K562 (cell line): ENCODE data around the gene FBXL12. TPM values are rescaled to one million over a fixed set of nuclear protein-coding genes. Genes with fewer than 3 reads are reported as not detected.

Experiments used
- ATAC-seq: fragments of 200-7000 bp; cut with Tn5 transposase; 3 replicates; pipeline ENCODE4 v1.9.1; 2020; ENCODE audit warnings: moderate library complexity
- BruUV-seq: library from RNA; stranded (reverse); fragments of 400-500 nt; replicated peaks from 2 replicates; lab custom pipeline; 2021; lab: Mats Ljungman, UMichigan
- CTCF ChIA-PET: fragments of 300-600 bp; formaldehyde crosslinking; extraction: SDS; loops from one replicate; lab custom pipeline; 2021; ENCODE audit warnings: low intra/inter-chr PET ratio; lab: Yijun Ruan, JAX
- POLR2A ChIA-PET: fragments of 300-600, 350-650 bp; sonication (Branson Sonifier 250); formaldehyde crosslinking; extraction: SDS; loops from one replicate; lab custom pipeline; 2021; ENCODE audit warnings: antibody characterized with exemption, inconsistent platforms; lab: Yijun Ruan, JAX
- DNase-seq, 4 experiments: peaks; one replicate each; pipeline versions ENCODE4 v3.0.0 to v3.0.0-alpha.2; 2011 to 2018; ENCODE audit warnings: low spot score in 3 of 4, mixed read lengths in 3 of 4; ENCODE audit errors: extremely low read depth in 1 of 4
- FAIRE-seq: peaks from 2 replicates; lab custom pipeline; 2011; peaks lifted over from hg19 to GRCh38; lab: Jason Lieb, UNC
- H2AFZ ChIP-seq: 2 replicates; pipeline ENCODE4 v1.6.0; 2011; ENCODE audit warnings: low read depth, low read length, control low read depth, inconsistent platforms
- H3K27ac ChIP-seq: fragments of 200-600 bp; 3 replicates; pipeline ENCODE4 v1.8.0; 2011; ENCODE audit warnings: low read depth, mild to moderate bottlenecking, control low read depth, inconsistent platforms, low read length, moderate library complexity, mixed read lengths; ENCODE audit errors: extremely low read depth
- H3K27me3 ChIP-seq, 2 experiments: fragments of 300-600 bp in 1 of 2; 2 replicates in 1 of 2; 3 replicates in 1 of 2; pipeline versions ENCODE4 v1.6.0 to v1.8.0; 2011; ENCODE audit warnings: inconsistent platforms in 2 of 2, low read length in 2 of 2, mild to moderate bottlenecking in 1 of 2, mixed read lengths in 1 of 2, moderate library complexity in 1 of 2; ENCODE audit not compliant: control insufficient read depth in 2 of 2, insufficient read depth in 2 of 2
- H3K36me3 ChIP-seq: fragments of 300-600 bp; 3 replicates; pipeline ENCODE4 v1.8.0; 2011; ENCODE audit warnings: mild to moderate bottlenecking, low read length, inconsistent platforms; ENCODE audit not compliant: control insufficient read depth, insufficient read depth
- H3K4me1 ChIP-seq, 2 experiments: fragments of 200-600 bp in 1 of 2; replicated peaks in 1 of 2; 2 replicates in 1 of 2; 3 replicates in 1 of 2; pipeline versions ENCODE4 v1.5.1 to v1.8.0; 2011; ENCODE audit warnings: inconsistent platforms in 2 of 2, low read length in 2 of 2, mild to moderate bottlenecking in 1 of 2, mixed read lengths in 1 of 2, moderate library complexity in 1 of 2; ENCODE audit not compliant: control insufficient read depth in 2 of 2, insufficient read depth in 2 of 2
- H3K4me2 ChIP-seq: 2 replicates; pipeline ENCODE4 v1.6.1; 2011; ENCODE audit warnings: low read length, control low read depth, inconsistent platforms, mixed read lengths; ENCODE audit not compliant: insufficient read depth
- H3K4me3 ChIP-seq: fragments of 200-600 bp; sonication (generic), shearing (Covaris generic); 2 replicates; pipeline ENCODE4 v1.5.1; 2016; ENCODE audit warnings: control low read depth, inconsistent platforms
- H3K79me2 ChIP-seq: fragments of 200-600 bp; 3 replicates; pipeline ENCODE4 v1.8.0; 2011; ENCODE audit warnings: low read length, inconsistent platforms; ENCODE audit not compliant: control insufficient read depth, insufficient read depth
- H3K9ac ChIP-seq, 2 experiments: 2 replicates each; pipeline versions ENCODE4 v1.6.0 to v1.6.1; 2011; ENCODE audit warnings: low read depth in 2 of 2, low read length in 2 of 2, control low read depth in 1 of 2, inconsistent platforms in 1 of 2, mild to moderate bottlenecking in 1 of 2, mixed read lengths in 1 of 2; ENCODE audit not compliant: insufficient read depth in 1 of 2
- H3K9me1 ChIP-seq: one replicate; pipeline ENCODE4 v1.6.0; 2011; ENCODE audit warnings: inconsistent platforms, mild to moderate bottlenecking, low read length, moderate library complexity; ENCODE audit not compliant: control insufficient read depth, insufficient read depth
- H3K9me3 ChIP-seq: replicated peaks from 2 replicates; pipeline ENCODE4 v1.5.1; 2011; ENCODE audit warnings: low read depth, low read length, inconsistent platforms; ENCODE audit not compliant: control insufficient read depth, insufficient read depth
- H4K20me1 ChIP-seq: replicated peaks from 2 replicates; pipeline ENCODE4 v1.6.1; 2011; ENCODE audit warnings: low read length, inconsistent platforms, mixed read lengths; ENCODE audit not compliant: control insufficient read depth, insufficient read depth
- BRF1 ChIP-seq: IDR thresholded peaks from 3 replicates; pipeline ENCODE4 v1.6.1; 2011; ENCODE audit warnings: borderline replicate concordance, mild to moderate bottlenecking; ENCODE audit not compliant: insufficient read length; ENCODE audit errors: extremely low read depth
- CBFA2T3 ChIP-seq: fragments of 450-650 bp; IDR thresholded peaks from 2 replicates; pipeline ENCODE4 v1.6.1; 2017
- EGR1 ChIP-seq: fragments of 450-650 bp; conservative IDR thresholded peaks from 2 replicates; pipeline ENCODE4 v1.6.1; 2017; ENCODE audit warnings: mild to moderate bottlenecking
- EHMT2 ChIP-seq: fragments of 450-650 bp; IDR thresholded peaks from 2 replicates; pipeline ENCODE4 v1.6.1; 2018; ENCODE audit warnings: antibody characterized with exemption
- KDM1A ChIP-seq, 2 experiments: fragments of 450-650 bp; IDR thresholded peaks; 2 replicates each; pipeline ENCODE4 v1.6.1; 2016; ENCODE audit warnings: mild to moderate bottlenecking in 2 of 2
- NFATC3 ChIP-seq: fragments of 450-650 bp; IDR thresholded peaks from 2 replicates; pipeline ENCODE4 v1.6.1; 2017; ENCODE audit warnings: mild to moderate bottlenecking
- PURB ChIP-seq: sonication (generic); formaldehyde crosslinking; IDR thresholded peaks from 2 replicates; pipeline ENCODE4 v1.9.0; 2021; ENCODE audit warnings: low read depth, mild to moderate bottlenecking, missing genetic modification reagents
- RCOR1 ChIP-seq, 2 experiments: IDR thresholded peaks; 2 replicates each; pipeline ENCODE4 v1.6.1; 2012; ENCODE audit warnings: low read depth in 2 of 2, low read length in 2 of 2, borderline replicate concordance in 1 of 2, improper control_type of control experiment in 1 of 2
- TAF7 ChIP-seq: fragments of 450-650 bp; IDR thresholded peaks from 2 replicates; pipeline ENCODE4 v1.6.1; 2016; ENCODE audit warnings: missing genetic modification characterization, missing compliant biosample characterization
- XRCC5 ChIP-seq: fragments of 200-400 bp; formaldehyde crosslinking; IDR thresholded peaks from 2 replicates; pipeline ENCODE4 v1.6.1; 2017; ENCODE audit warnings: low read depth, mild to moderate bottlenecking, low read length
- ZBTB7A ChIP-seq: IDR thresholded peaks from 2 replicates; pipeline ENCODE4 v1.6.1; 2011; ENCODE audit warnings: low read depth, mild to moderate bottlenecking, low read length, moderate library complexity, borderline replicate concordance; ENCODE audit not compliant: control insufficient read depth
- ZFX ChIP-seq: sonication (generic); formaldehyde crosslinking; IDR thresholded peaks from 2 replicates; pipeline ENCODE4 v1.8.0; 2022; ENCODE audit warnings: mild to moderate bottlenecking, missing genetic modification reagents, moderate library complexity
- ZNF263 ChIP-seq: sonication (generic); formaldehyde crosslinking; IDR thresholded peaks from 2 replicates; pipeline ENCODE4 v1.8.0; 2022; ENCODE audit warnings: mild to moderate bottlenecking, missing genetic modification reagents, borderline replicate concordance
- ZNF507 ChIP-seq: conservative IDR thresholded peaks from 2 replicates; pipeline ENCODE4 v1.6.1; 2017; ENCODE audit warnings: missing genetic modification characterization, missing compliant biosample characterization
- WGBS: fragments of 100-300 bp; shearing (Covaris generic); methylation state at CpG from one replicate; pipeline ENCODE4 v1.1.6; 2016; ENCODE audit warnings: low coverage, mixed read lengths; ENCODE audit not compliant: insufficient coverage; ENCODE audit errors: missing lambda C conversion rate; 5-methylcytosine and 5-hydroxymethylcytosine counted together
- in situ Hi-C: fragments of 300-500 bp; cut with MboI; formaldehyde crosslinking; loops from 4 replicates; pipeline ENCODE4 v1.15.0; 2018; ENCODE audit warnings: inconsistent platforms, mixed read lengths
- intact Hi-C: fragments of 100-400 bp; cut with micrococcal nuclease; formaldehyde crosslinking; loops from 2 replicates; pipeline ENCODE4 v1.14.2; 2022
- polyA plus RNA-seq, 8 experiments: library from polyadenylated mRNA; depleted of rRNA in 4 of 8; stranded (reverse) in 5 of 8; unstranded in 3 of 8; fragments of >200 nt; fragmentation: Nextera tagmentation in 2 of 8; fragmentation: Illumina TruSeq in 1 of 8; extraction: Ambion mirVana in 2 of 8; extraction: Trizol in 1 of 8; gene quantifications; 2 replicates each; pipeline versions ENCODE4 v1.2.1 to v1.2.3, GENCODE V29; 2011 to 2014; ENCODE audit warnings: inconsistent platforms in 1 of 8, missing spikeins in 1 of 8
- total RNA-seq, 7 experiments: library from RNA; depleted of rRNA in 6 of 7; stranded (reverse); fragments of >200 nt in 6 of 7; fragmentation: Illumina TruSeq in 2 of 7; extraction: Trizol in 2 of 7; gene quantifications; 2 replicates each; pipeline versions ENCODE4 v1.2.1 to v1.2.3, GENCODE V29; 2011 to 2021; ENCODE audit warnings: low replicate concordance in 1 of 7
- TF ChIP-seq, protein P1 (sequence below), 2 experiments: IDR thresholded peaks; 2 replicates each; pipeline ENCODE4 v1.6.1; 2011; ENCODE audit warnings: borderline replicate concordance in 1 of 2, control low read depth in 1 of 2, low read depth in 1 of 2, low read length in 1 of 2, mild to moderate bottlenecking in 1 of 2, mixed read lengths in 1 of 2, moderate library complexity in 1 of 2; ENCODE audit not compliant: insufficient read depth in 1 of 2, insufficient read length in 1 of 2, poor library complexity in 1 of 2, severe bottlenecking in 1 of 2; ENCODE audit errors: extremely low read depth in 1 of 2
- TF ChIP-seq, protein P2 (sequence below): fragments of 250-450 bp; sonication (Bioruptor Pico); IDR thresholded peaks from 2 replicates; pipeline ENCODE4 v1.5.1; 2021; ENCODE audit warnings: mild to moderate bottlenecking
- TF ChIP-seq, protein P3 (sequence below): sonication (generic); formaldehyde crosslinking; IDR thresholded peaks from 2 replicates; pipeline ENCODE4 v1.8.1; 2023; ENCODE audit warnings: mild to moderate bottlenecking, missing genetic modification reagents, moderate library complexity

Gene FBXL12
- total and polyA plus RNA-seq, 9 of the 15 experiments (the other 6 are each of a cell fraction or from before 2014, with no cell fraction given): 2.7 to 40.5 (median 26.5) TPM

DNA sequence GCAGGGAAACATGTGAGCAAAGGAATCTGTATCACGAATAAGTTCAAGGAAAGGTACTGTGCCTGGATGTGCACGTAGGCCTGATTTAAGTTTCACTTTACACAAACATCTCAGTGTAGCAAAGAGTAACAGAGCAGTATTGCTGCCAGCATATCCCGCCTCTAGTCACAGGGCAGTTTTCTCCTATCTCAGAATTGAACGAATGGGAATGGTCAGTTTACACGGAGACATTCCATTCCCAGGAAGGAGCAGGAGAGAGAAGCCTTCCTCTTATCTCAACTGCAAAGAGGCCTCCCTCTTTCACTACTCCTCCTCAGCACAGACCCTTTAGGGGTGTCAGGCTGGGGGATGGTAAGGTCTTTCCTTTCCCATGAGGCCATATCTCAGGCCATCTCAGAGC is 29.3 kb downstream of the FBXL12 start (continued):
- peak; percentile 63; the same call in 1 of the 2 replicates for TF ChIP-seq ZNF263 (CRISPR knock-in tag)
- 0 out of 2 replicates have a peak, but pooled peaks have one; percentile 3 for TF ChIP-seq CBFA2T3

DNA sequence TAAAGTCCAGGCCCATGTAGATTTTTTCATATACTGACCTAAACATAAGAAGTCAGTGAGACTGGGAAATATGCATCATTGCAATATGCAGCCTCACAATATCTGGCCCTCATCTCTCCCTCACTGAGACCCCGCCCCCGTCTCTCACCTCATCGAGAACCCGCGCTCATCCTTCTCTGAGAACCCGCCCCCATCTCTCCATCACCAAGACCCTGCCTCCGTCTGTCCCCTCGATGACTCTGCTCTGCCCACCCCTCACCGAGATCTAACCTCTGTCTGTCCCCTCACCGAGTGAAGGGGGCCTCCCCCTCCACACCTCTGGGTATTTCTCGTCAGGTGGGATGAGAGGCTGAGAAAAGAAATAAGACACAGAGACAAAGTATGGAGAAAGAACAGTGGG is 29.8 kb downstream of the FBXL12 start:
- no peak for FAIRE-seq
- H3K9me1 ChIP-seq: no peaks in the 10 kb centered on the region
- no TSS peak for BruUV-seq
- peak overlapping the region; percentile 82 for H2AFZ ChIP-seq
- no peaks in the 10 kb centered on the region for H3K27me3 ChIP-seq
- H3K27ac ChIP-seq: peak overlapping the region; percentile 96
- POLR2A ChIA-PET: interaction anchor here (1.1 kb wide), 1 partner anchor 11 kb away, joined by 5 read pairs; no protein-coding TSS in a partner anchor
- 37% methylated on average over 11 of the region's 11 CpGs for WGBS
- H3K79me2 ChIP-seq: peaks cover 6% of the 10 kb centered on the region; the same call in 1 of the 3 replicates
- peaks cover 48% of the 10 kb centered on the region in 2 experiments for H3K4me1 ChIP-seq
- peaks cover 5% of the 10 kb centered on the region; the same call in 1 of the 2 replicates for H3K9me3 ChIP-seq
- no peaks in the 10 kb centered on the region for H3K36me3 ChIP-seq
- CTCF ChIA-PET: interaction anchor here (0.6 to 1.9 kb wide), 2 partner anchors 164 to 167 kb away, joined by 3 to 12 read pairs; no protein-coding TSS in a partner anchor
- no peaks in the 10 kb centered on the region for H4K20me1 ChIP-seq
- 0 out of 2 replicates have a peak overlapping the region, but pooled peaks have one; percentile 2 for H3K4me3 ChIP-seq
- peak in 2 of 4 experiments; percentile 21 to 68 for DNase-seq
- intact Hi-C loops: no loop called here
- ATAC-seq: no peak
- in situ Hi-C loops: no loop called here
- peak overlapping the region in 1 of 2 experiments; percentile 48; a peak in 2 of 4 replicates for H3K9ac ChIP-seq
- peak overlapping the region; percentile 78 for H3K4me2 ChIP-seq
- TF ChIP-seq ZBTB7A (peak; percentile 43; the same call in 1 of the 2 replicates), ZNF507 (tag) (no peak), RCOR1 (IDR thresholded peaks at IDR 0.05; ENCODE audit: borderline replicate concordance in 1 of 2, low read depth in 2 of 2, low read length in 2 of 2) (peak in 1 of 2 experiments; percentile 37; a peak in 1 of 4 replicates), EGR1 (0 out of 2 replicates have a peak, but pooled peaks have one; percentile 12), BRF1 (no peak), PURB (no peak), TAF7 (no peak), EHMT2 (no peak), NFATC3 (no peak), XRCC5 (no peak), KDM1A (IDR thresholded peaks at IDR 0.05) (peak in 1 of 2 experiments; percentile 29; a peak in 1 of 4 replicates), ZFX (CRISPR knock-in tag) (0 out of 2 replicates have a peak, but pooled peaks have one; percentile 62)
- TF ChIP-seq, protein P1, sequence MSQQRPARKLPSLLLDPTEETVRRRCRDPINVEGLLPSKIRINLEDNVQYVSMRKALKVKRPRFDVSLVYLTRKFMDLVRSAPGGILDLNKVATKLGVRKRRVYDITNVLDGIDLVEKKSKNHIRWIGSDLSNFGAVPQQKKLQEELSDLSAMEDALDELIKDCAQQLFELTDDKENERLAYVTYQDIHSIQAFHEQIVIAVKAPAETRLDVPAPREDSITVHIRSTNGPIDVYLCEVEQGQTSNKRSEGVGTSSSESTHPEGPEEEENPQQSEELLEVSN (IDR thresholded peaks at IDR 0.05; ENCODE audit: borderline replicate concordance in 1 of 2, extremely low read depth in 1 of 2, insufficient read depth in 1 of 2, insufficient read length in 1 of 2, low read depth in 1 of 2, low read length in 1 of 2, poor library complexity in 1 of 2, severe bottlenecking in 1 of 2): peak in 1 of 2 experiments; percentile 46
- TF ChIP-seq, protein P2, sequence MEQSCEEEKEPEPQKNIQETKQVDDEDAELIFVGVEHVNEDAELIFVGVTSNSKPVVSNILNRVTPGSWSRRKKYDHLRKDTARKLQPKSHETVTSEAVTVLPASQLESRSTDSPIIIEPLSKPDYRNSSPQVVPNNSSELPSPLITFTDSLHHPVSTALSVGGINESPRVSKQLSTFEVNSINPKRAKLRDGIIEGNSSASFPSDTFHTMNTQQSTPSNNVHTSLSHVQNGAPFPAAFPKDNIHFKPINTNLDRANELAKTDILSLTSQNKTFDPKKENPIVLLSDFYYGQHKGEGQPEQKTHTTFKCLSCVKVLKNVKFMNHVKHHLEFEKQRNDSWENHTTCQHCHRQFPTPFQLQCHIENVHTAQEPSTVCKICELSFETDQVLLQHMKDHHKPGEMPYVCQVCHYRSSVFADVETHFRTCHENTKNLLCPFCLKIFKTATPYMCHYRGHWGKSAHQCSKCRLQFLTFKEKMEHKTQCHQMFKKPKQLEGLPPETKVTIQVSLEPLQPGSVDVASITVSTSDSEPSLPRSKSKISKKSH (CRISPR knock-in tag): no peak
- TF ChIP-seq, protein P3, sequence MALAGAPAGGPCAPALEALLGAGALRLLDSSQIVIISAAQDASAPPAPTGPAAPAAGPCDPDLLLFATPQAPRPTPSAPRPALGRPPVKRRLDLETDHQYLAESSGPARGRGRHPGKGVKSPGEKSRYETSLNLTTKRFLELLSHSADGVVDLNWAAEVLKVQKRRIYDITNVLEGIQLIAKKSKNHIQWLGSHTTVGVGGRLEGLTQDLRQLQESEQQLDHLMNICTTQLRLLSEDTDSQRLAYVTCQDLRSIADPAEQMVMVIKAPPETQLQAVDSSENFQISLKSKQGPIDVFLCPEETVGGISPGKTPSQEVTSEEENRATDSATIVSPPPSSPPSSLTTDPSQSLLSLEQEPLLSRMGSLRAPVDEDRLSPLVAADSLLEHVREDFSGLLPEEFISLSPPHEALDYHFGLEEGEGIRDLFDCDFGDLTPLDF: no peak
